Fibroblast of lung (primary cell): ENCODE results near the gene SCN2A. TPM values are rescaled to one million over a fixed set of nuclear protein-coding genes. Genes with fewer than 3 reads are reported as not detected.

Experiments
- DNase-seq, 2 donors: peaks; one replicate each; pipeline versions ENCODE4 v3.0.0 to v3.0.0-alpha.2; 2010; ENCODE audit warnings: low read depth in 2 of 2
- H2AFZ ChIP-seq: 2 replicates; pipeline ENCODE4 v1.5.1; 2012; ENCODE audit warnings: low read length, control low read depth, inconsistent platforms
- H3K27ac ChIP-seq: 2 replicates; pipeline ENCODE4 v1.5.1; 2011; ENCODE audit warnings: low read length, control low read depth; ENCODE audit not compliant: insufficient read depth
- H3K27me3 ChIP-seq: 2 replicates; pipeline ENCODE4 v1.5.1; 2011; ENCODE audit warnings: mild to moderate bottlenecking, low read length; ENCODE audit not compliant: control insufficient read depth, insufficient read depth
- H3K36me3 ChIP-seq: 2 replicates; pipeline ENCODE4 v1.5.1; 2011; ENCODE audit warnings: low read length; ENCODE audit not compliant: control insufficient read depth, insufficient read depth
- H3K4me1 ChIP-seq: 2 replicates; pipeline ENCODE4 v1.5.1; 2011; ENCODE audit warnings: low read length; ENCODE audit not compliant: control insufficient read depth, insufficient read depth; ENCODE audit errors: extremely low read depth
- H3K4me2 ChIP-seq: 2 replicates; pipeline ENCODE4 v1.5.1; 2011; ENCODE audit warnings: low read length, control low read depth; ENCODE audit not compliant: insufficient read depth; ENCODE audit errors: extremely low read depth
- H3K4me3 ChIP-seq, 4 experiments: fragments of 200-600 bp in 1 of 4; sonication (generic) in 1 of 4; replicated peaks in 1 of 4; 2 replicates each; pipeline ENCODE4 v1.5.1; 2011 to 2016; ENCODE audit warnings: low read length in 4 of 4, low read depth in 3 of 4, mild to moderate bottlenecking in 3 of 4, control low read depth in 2 of 4, inconsistent platforms in 1 of 4, mixed read lengths in 1 of 4; ENCODE audit not compliant: insufficient read depth in 1 of 4; ENCODE audit errors: control extremely low read depth in 1 of 4
- H3K79me2 ChIP-seq: 2 replicates; pipeline ENCODE4 v1.5.1; 2012; ENCODE audit warnings: mild to moderate bottlenecking, low read length, inconsistent platforms; ENCODE audit not compliant: control insufficient read depth, insufficient read depth
- H3K9ac ChIP-seq: 2 replicates; pipeline ENCODE4 v1.5.1; 2011; ENCODE audit warnings: mild to moderate bottlenecking, low read length, control low read depth; ENCODE audit not compliant: insufficient read depth
- H3K9me3 ChIP-seq: 2 replicates; pipeline ENCODE4 v1.5.1; 2012; ENCODE audit warnings: low read depth, low read length; ENCODE audit not compliant: control insufficient read depth, insufficient read depth
- H4K20me1 ChIP-seq: 2 replicates; pipeline ENCODE4 v1.5.1; 2011; ENCODE audit warnings: low read length; ENCODE audit not compliant: control insufficient read depth, insufficient read depth; ENCODE audit errors: extremely low read depth
- EZH2 ChIP-seq: IDR thresholded peaks from 2 replicates; pipeline ENCODE4 v1.5.1; 2012; ENCODE audit warnings: low read length, control low read depth, mild to moderate bottlenecking; ENCODE audit errors: missing control alignments
- polyA plus RNA-seq, 2 donors: library from polyadenylated mRNA; depleted of rRNA in 1 of 2; stranded (reverse) in 1 of 2; unstranded in 1 of 2; fragments of >200 nt; gene quantifications; 2 replicates each; pipeline ENCODE4 v1.2.1, GENCODE V29; 2011 to 2012; ENCODE audit warnings: missing spikeins in 1 of 2
- total RNA-seq: library from RNA; depleted of rRNA; stranded (reverse); fragments of >200 nt; gene quantifications from 2 replicates; pipeline ENCODE4 v1.2.1, GENCODE V29; 2014
- TF ChIP-seq, protein P1 (sequence below), 2 donors: IDR thresholded peaks in 1 of 2; conservative IDR thresholded peaks in 1 of 2; 1 replicate in 1 of 2; 2 replicates in 1 of 2; pipeline ENCODE4 v1.5.1; 2011 to 2012; ENCODE audit warnings: low read length in 2 of 2, control low read depth in 1 of 2, inconsistent platforms in 1 of 2, low read depth in 1 of 2, mild to moderate bottlenecking in 1 of 2

The SCN2A gene
- total and polyA plus RNA-seq, 2 donors (not counting 1 experiment from before 2014, with no cell fraction given) = 0.76 to 7.1 TPM

DNA sequence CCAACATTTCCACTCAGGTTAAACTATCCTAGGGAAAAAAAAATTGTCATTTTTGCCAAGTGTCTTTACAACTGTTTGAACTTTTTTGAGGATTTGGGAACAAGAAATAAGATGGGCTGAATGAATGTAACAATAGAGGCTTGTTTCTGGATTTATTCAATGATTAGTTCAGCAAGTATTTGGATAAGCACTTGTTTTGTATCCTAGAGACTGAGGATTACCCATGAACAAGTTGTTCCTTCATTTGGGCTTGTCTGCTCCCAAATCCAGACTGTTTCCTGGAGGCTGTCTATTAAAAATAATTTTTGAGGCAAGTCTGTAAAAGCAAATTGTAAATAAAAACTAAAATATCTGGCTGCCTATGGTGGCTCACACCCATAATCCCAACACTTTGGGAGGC lies 168.3 kb downstream of the SCN2A start:
- Histone ChIP-seq H3K4me1 (no peaks in the 10 kb centered on the region), H2AFZ (no peak overlapping the region), H3K4me2 (no peak overlapping the region), H3K4me3 (no peak overlapping the region), H3K27me3 (no peaks in the 10 kb centered on the region), H3K9me3 (no peaks in the 10 kb centered on the region), H3K27ac (no peak overlapping the region), H4K20me1 (no peaks in the 10 kb centered on the region), H3K9ac (no peak overlapping the region), H3K36me3 (no peaks in the 10 kb centered on the region), H3K79me2 (no peaks in the 10 kb centered on the region)
- TF ChIP-seq, protein P1, sequence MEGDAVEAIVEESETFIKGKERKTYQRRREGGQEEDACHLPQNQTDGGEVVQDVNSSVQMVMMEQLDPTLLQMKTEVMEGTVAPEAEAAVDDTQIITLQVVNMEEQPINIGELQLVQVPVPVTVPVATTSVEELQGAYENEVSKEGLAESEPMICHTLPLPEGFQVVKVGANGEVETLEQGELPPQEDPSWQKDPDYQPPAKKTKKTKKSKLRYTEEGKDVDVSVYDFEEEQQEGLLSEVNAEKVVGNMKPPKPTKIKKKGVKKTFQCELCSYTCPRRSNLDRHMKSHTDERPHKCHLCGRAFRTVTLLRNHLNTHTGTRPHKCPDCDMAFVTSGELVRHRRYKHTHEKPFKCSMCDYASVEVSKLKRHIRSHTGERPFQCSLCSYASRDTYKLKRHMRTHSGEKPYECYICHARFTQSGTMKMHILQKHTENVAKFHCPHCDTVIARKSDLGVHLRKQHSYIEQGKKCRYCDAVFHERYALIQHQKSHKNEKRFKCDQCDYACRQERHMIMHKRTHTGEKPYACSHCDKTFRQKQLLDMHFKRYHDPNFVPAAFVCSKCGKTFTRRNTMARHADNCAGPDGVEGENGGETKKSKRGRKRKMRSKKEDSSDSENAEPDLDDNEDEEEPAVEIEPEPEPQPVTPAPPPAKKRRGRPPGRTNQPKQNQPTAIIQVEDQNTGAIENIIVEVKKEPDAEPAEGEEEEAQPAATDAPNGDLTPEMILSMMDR (conservative IDR thresholded peaks at IDR 0.05 in 1 of 2, IDR thresholded peaks at IDR 0.05 in 1 of 2; ENCODE audit: low read depth in 1 of 2, low read length in 2 of 2) = no peak
- no peak for TF ChIP-seq EZH2
- no peak for DNase-seq

DNA sequence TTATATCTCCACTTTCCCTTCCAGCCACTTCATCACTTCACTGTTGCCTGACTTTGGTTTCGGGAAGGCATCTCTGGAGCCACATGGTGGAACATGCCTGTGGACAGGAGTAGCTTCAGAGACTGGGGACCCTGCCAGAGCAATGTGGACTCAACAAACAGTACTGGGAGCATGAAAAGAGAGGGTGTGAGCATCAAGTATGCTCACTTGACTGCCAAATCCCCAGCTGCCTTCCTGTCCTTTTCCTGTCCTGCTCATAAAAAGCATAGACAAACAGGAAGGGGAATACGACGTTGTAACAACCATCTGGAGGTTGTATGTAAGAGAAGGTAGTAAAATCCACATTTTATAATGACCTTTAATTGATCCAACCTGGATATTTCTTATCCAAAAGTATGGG lies 169.0 kb downstream of the SCN2A start:
- Histone ChIP-seq H3K36me3 (no peaks in the 10 kb centered on the region), H3K4me2 (no peak overlapping the region), H3K79me2 (no peaks in the 10 kb centered on the region), H3K4me1 (no peaks in the 10 kb centered on the region), H2AFZ (no peak overlapping the region), H3K27me3 (no peaks in the 10 kb centered on the region), H3K27ac (no peak overlapping the region), H3K9me3 (no peaks in the 10 kb centered on the region), H3K4me3 (no peak overlapping the region), H4K20me1 (no peaks in the 10 kb centered on the region), H3K9ac (no peak overlapping the region)
- TF ChIP-seq, protein P1 (conservative IDR thresholded peaks at IDR 0.05 in 1 of 2, IDR thresholded peaks at IDR 0.05 in 1 of 2; ENCODE audit: low read depth in 1 of 2, low read length in 2 of 2) = no peak
- TF ChIP-seq EZH2 = no peak
- DNase-seq = no peak

DNA sequence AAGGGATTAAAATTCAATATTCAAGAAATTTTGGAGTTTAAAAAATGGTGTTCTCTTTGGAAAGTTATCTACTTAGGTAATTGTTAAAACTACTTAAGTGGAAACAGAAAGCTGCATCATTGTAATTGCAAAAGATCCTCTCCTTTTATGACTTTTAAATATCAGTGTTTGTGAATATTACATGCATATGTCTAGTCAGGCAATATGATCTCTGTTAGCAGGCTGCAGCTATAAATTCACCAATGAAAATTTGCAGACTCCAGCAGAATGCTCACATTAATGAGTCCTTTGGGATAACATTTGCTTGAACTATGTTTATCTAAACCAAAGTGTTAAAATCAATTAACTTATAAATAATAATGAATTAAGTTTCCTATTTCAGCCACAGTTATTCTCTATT lies 171.1 kb downstream of the SCN2A start:
- Histone ChIP-seq H3K4me2 (no peak overlapping the region), H4K20me1 (no peaks in the 10 kb centered on the region), H3K27me3 (no peaks in the 10 kb centered on the region), H3K4me1 (no peaks in the 10 kb centered on the region), H3K9me3 (no peaks in the 10 kb centered on the region), H3K27ac (no peak overlapping the region), H3K36me3 (no peaks in the 10 kb centered on the region), H3K4me3 (no peak overlapping the region), H3K9ac (no peak overlapping the region), H2AFZ (no peak overlapping the region), H3K79me2 (no peaks in the 10 kb centered on the region)
- no peak for TF ChIP-seq EZH2
- TF ChIP-seq, protein P1 (conservative IDR thresholded peaks at IDR 0.05 in 1 of 2, IDR thresholded peaks at IDR 0.05 in 1 of 2; ENCODE audit: low read depth in 1 of 2, low read length in 2 of 2) = no peak
- DNase-seq = no peak
